ENCODE data around the gene LKAAEAR1.

Gene LKAAEAR1

DNA sequence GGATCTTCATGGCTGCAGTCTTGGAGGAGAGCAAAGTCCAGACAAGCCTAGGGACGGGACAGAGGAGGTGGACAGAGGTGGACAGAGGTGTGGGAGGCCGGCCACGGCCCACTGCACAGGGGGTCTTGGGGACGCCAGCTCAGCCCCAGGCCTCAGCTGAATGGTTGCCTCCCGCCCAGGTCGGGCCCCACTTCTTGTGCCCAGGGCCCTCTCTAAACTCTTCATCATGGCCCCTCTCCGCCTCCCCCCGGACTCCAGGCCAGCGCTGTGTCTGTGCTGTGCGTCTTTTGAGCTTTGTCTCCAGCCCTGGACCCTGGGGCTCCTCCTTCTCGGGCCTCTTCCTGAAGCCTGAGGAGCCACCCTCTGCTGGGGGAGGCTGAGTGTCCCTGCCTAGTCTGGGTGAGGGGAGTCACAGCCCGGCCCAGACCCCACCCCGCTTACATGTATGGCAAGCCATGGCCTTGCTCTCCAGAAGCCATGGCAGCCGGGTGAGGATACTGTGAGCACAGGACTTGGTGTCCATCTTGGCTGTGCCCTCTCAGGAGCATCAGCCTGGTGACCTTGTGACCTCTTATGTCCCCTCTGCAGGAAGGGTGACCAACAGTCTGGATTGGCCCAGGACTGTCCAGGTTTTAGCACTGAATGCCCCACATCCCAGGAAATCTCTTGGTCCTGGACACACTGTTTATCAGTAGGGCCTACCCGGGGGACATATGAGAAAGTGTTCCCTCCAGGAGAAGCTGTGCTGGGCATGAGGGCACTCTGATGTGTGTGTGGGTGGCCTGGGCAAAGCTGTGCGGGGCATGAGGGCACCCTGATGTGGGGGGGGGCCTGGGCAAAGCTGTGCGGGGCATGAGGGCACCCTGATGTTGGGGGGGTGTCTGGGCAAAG lies 32.6 kb upstream of the LKAAEAR1 start:
- H3K9me3 ChIP-seq (ENCODE audit: low read length), result no peaks in the 10 kb centered on the region
- no peak for TF ChIP-seq EZH2 (IDR thresholded peaks at IDR 0.05; ENCODE audit: borderline replicate concordance, low read length)
- TF ChIP-seq, protein P1, sequence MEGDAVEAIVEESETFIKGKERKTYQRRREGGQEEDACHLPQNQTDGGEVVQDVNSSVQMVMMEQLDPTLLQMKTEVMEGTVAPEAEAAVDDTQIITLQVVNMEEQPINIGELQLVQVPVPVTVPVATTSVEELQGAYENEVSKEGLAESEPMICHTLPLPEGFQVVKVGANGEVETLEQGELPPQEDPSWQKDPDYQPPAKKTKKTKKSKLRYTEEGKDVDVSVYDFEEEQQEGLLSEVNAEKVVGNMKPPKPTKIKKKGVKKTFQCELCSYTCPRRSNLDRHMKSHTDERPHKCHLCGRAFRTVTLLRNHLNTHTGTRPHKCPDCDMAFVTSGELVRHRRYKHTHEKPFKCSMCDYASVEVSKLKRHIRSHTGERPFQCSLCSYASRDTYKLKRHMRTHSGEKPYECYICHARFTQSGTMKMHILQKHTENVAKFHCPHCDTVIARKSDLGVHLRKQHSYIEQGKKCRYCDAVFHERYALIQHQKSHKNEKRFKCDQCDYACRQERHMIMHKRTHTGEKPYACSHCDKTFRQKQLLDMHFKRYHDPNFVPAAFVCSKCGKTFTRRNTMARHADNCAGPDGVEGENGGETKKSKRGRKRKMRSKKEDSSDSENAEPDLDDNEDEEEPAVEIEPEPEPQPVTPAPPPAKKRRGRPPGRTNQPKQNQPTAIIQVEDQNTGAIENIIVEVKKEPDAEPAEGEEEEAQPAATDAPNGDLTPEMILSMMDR (IDR thresholded peaks at IDR 0.05; ENCODE audit: low read length), result no peak
- H3K79me2 ChIP-seq (ENCODE audit: insufficient read depth, low read length), result no peaks in the 10 kb centered on the region
- no peaks in the 10 kb centered on the region for H3K9me2 ChIP-seq (ENCODE audit: low read depth, low read length)
- H2AFZ ChIP-seq (ENCODE audit: low read length), result no peak overlapping the region
- H3K4me2 ChIP-seq (ENCODE audit: low read length), result no peak overlapping the region
- no peak overlapping the region for H3K4me3 ChIP-seq (ENCODE audit: low read depth, low read length, poor library complexity, severe bottlenecking)
- peaks cover 8% of the 10 kb centered on the region for H3K4me1 ChIP-seq (ENCODE audit: insufficient read depth, low read length, severe bottlenecking)
- H3F3A ChIP-seq (ENCODE audit: insufficient read depth, low read length), result no peaks in the 10 kb centered on the region
- no peaks in the 10 kb centered on the region; the same call in 1 of the 2 replicates for H3K27me3 ChIP-seq (ENCODE audit: insufficient read depth, low read length)
- no peak overlapping the region for H3K27ac ChIP-seq (ENCODE audit: low read depth, low read length, poor library complexity, severe bottlenecking)
- H3K9ac ChIP-seq (ENCODE audit: low read length), result no peak overlapping the region
- no peaks in the 10 kb centered on the region for H3K36me3 ChIP-seq (ENCODE audit: insufficient read depth, low read length)
- no peaks in the 10 kb centered on the region for H4K20me1 ChIP-seq (ENCODE audit: insufficient read depth, low read length)

- no peak overlapping the region for H3K27ac ChIP-seq (ENCODE audit: low read depth, low read length, poor library complexity, severe bottlenecking)
- H3F3A ChIP-seq (ENCODE audit: insufficient read depth, low read length), result no peaks in the 10 kb centered on the region
- no peak overlapping the region for H3K4me2 ChIP-seq (ENCODE audit: low read length)
- no peaks in the 10 kb centered on the region for H3K9me2 ChIP-seq (ENCODE audit: low read depth, low read length)
- H3K79me2 ChIP-seq (ENCODE audit: insufficient read depth, low read length), result no peaks in the 10 kb centered on the region
- no peak for TF ChIP-seq EZH2 (IDR thresholded peaks at IDR 0.05; ENCODE audit: borderline replicate concordance, low read length)
- TF ChIP-seq, protein P1 (IDR thresholded peaks at IDR 0.05; ENCODE audit: low read length), result no peak
- H2AFZ ChIP-seq (ENCODE audit: low read length), result no peak overlapping the region
- no peak overlapping the region for H3K4me3 ChIP-seq (ENCODE audit: low read depth, low read length, poor library complexity, severe bottlenecking)
- no peaks in the 10 kb centered on the region for H4K20me1 ChIP-seq (ENCODE audit: insufficient read depth, low read length)
- H3K9me3 ChIP-seq (ENCODE audit: low read length), result no peaks in the 10 kb centered on the region
- H3K27me3 ChIP-seq (ENCODE audit: insufficient read depth, low read length), result no peaks in the 10 kb centered on the region; the same call in 1 of the 2 replicates
- peaks cover 8% of the 10 kb centered on the region for H3K4me1 ChIP-seq (ENCODE audit: insufficient read depth, low read length, severe bottlenecking)
- H3K36me3 ChIP-seq (ENCODE audit: insufficient read depth, low read length), result no peaks in the 10 kb centered on the region
- no peak overlapping the region for H3K9ac ChIP-seq (ENCODE audit: low read length)
Observed at GRCh38 chr20:64116016-64116415, 31.8 kb upstream of the LKAAEAR1 start.

DNA sequence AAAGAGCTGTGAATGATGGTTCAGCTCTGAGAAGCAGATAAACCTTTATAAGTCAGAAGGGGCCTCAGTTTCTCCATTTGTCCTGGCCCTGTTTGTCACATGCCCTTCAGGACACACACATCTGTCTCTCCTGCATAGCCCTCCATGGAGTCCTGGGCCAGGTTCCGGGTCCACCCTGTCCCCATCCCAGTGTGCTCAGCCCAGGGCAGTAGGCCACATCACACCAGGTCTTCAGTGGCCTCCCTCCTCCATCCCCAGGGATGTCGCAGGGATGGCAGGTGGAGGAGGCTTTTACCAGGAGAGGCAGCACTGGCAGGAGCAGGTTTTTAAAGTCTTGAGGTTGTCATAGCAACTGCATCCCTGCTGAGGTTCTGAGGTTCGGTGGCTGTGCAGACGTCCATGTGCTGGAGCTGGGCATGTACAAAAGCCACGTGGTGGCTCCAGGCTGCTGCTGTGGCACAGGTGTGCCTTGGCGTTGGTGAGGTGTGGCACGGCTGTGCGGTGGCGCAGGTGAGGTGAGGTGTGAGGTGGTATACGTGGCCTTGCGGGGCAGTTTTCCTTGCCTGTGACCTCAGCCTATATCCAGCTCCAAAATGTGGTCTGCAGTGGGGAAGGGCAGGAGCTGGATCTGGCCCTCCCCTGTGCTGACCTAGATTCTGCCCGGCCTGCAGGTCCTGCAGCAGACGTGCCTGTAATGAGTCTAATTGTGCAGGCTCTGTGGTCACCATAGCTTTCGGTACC lies 31.1 kb upstream of the LKAAEAR1 start:
- H3K9me2 ChIP-seq (ENCODE audit: low read depth, low read length), result no peaks in the 10 kb centered on the region
- peaks cover 8% of the 10 kb centered on the region for H3K4me1 ChIP-seq (ENCODE audit: insufficient read depth, low read length, severe bottlenecking)
- TF ChIP-seq EZH2 (IDR thresholded peaks at IDR 0.05; ENCODE audit: borderline replicate concordance, low read length), result no peak
- TF ChIP-seq, protein P1 (IDR thresholded peaks at IDR 0.05; ENCODE audit: low read length), result no peak
- no peak overlapping the region for H2AFZ ChIP-seq (ENCODE audit: low read length)
- no peak overlapping the region for H3K9ac ChIP-seq (ENCODE audit: low read length)
- H3K4me3 ChIP-seq (ENCODE audit: low read depth, low read length, poor library complexity, severe bottlenecking), result no peak overlapping the region
- no peaks in the 10 kb centered on the region for H3K36me3 ChIP-seq (ENCODE audit: insufficient read depth, low read length)
- no peaks in the 10 kb centered on the region; the same call in 1 of the 2 replicates for H3K27me3 ChIP-seq (ENCODE audit: insufficient read depth, low read length)
- H3F3A ChIP-seq (ENCODE audit: insufficient read depth, low read length), result no peaks in the 10 kb centered on the region
- no peak overlapping the region for H3K4me2 ChIP-seq (ENCODE audit: low read length)
- no peak overlapping the region for H3K27ac ChIP-seq (ENCODE audit: low read depth, low read length, poor library complexity, severe bottlenecking)
- no peaks in the 10 kb centered on the region for H4K20me1 ChIP-seq (ENCODE audit: insufficient read depth, low read length)
- H3K79me2 ChIP-seq (ENCODE audit: insufficient read depth, low read length), result no peaks in the 10 kb centered on the region
- no peaks in the 10 kb centered on the region for H3K9me3 ChIP-seq (ENCODE audit: low read length)
